Panc1 (cell line): ENCODE data around the gene LTN1. TPM values are rescaled to one million over a fixed set of nuclear protein-coding genes. Genes with fewer than 3 reads are reported as not detected.

Experiments used
- ATAC-seq: fragments of 200-7000 bp; cut with Tn5 transposase; 2 replicates; pipeline ENCODE4 v1.9.1; 2020; ENCODE audit warnings: mild to moderate bottlenecking, moderate library complexity
- BruUV-seq: library from RNA; stranded (reverse); fragments of 400-500 nt; replicated peaks from 2 replicates; lab custom pipeline; 2021; lab: Mats Ljungman, UMichigan
- CTCF ChIA-PET: fragments of 300-600 bp; sonication (Branson Sonifier 250); formaldehyde crosslinking; loops from one replicate; lab custom pipeline; 2022; ENCODE audit warnings: antibody characterized with exemption; lab: Charles Lee
- POLR2A ChIA-PET: fragments of 300-600 bp; sonication (Branson Sonifier 250); formaldehyde crosslinking; loops from one replicate; lab custom pipeline; 2022; ENCODE audit warnings: antibody characterized with exemption; lab: Charles Lee
- DNase-seq: peaks from one replicate; pipeline ENCODE4 v3.0.0-alpha.2; 2010; ENCODE audit warnings: low read depth, low spot score
- H3K27ac ChIP-seq: 2 replicates; pipeline ENCODE4 v1.5.1; 2011; ENCODE audit warnings: mild to moderate bottlenecking, low read length, inconsistent platforms
- H3K27me3 ChIP-seq: fragments of 200-500 bp; sonication (Bioruptor generic); 2 replicates; pipeline ENCODE4 v1.6.0; 2014; ENCODE audit warnings: low read length, inconsistent platforms; ENCODE audit not compliant: control insufficient read depth, insufficient read depth
- H3K36me3 ChIP-seq: fragments of 200-500 bp; sonication (Bioruptor generic); 2 replicates; pipeline ENCODE4 v1.5.1; 2014; ENCODE audit warnings: inconsistent platforms, mild to moderate bottlenecking, low read length, moderate library complexity; ENCODE audit not compliant: control insufficient read depth, insufficient read depth
- H3K4me1 ChIP-seq: 2 replicates; pipeline ENCODE4 v1.5.1; 2011; ENCODE audit warnings: inconsistent platforms, mild to moderate bottlenecking, low read length, moderate library complexity; ENCODE audit not compliant: control insufficient read depth, insufficient read depth
- H3K4me3 ChIP-seq, 2 experiments: 2 replicates each; pipeline ENCODE4 v1.5.1; 2011 to 2012; ENCODE audit warnings: low read depth in 2 of 2, low read length in 2 of 2, mild to moderate bottlenecking in 2 of 2, inconsistent platforms in 1 of 2, moderate library complexity in 1 of 2
- H3K9me3 ChIP-seq: fragments of 200-500 bp; sonication (Bioruptor generic); 2 replicates; pipeline ENCODE4 v1.5.1; 2014; ENCODE audit warnings: low read depth, mild to moderate bottlenecking, inconsistent platforms, low read length, moderate library complexity; ENCODE audit not compliant: control insufficient read depth, insufficient read depth
- CTCF ChIP-seq: fragments of 450-650 bp; IDR thresholded peaks from 2 replicates; pipeline ENCODE4 v1.5.1; 2017; ENCODE audit warnings: mild to moderate bottlenecking
- POLR2AphosphoS5 ChIP-seq: IDR thresholded peaks from 2 replicates; pipeline ENCODE4 v1.6.1; 2012; ENCODE audit warnings: mild to moderate bottlenecking, low read depth, low read length, moderate library complexity
- REST ChIP-seq, 2 experiments: IDR thresholded peaks; 2 replicates each; pipeline ENCODE4 v1.6.1; 2011 to 2012; ENCODE audit warnings: low read depth in 2 of 2, control low read depth in 1 of 2, low read length in 1 of 2, mild to moderate bottlenecking in 1 of 2, moderate library complexity in 1 of 2; ENCODE audit not compliant: insufficient read depth in 1 of 2
- SIN3A ChIP-seq: IDR thresholded peaks from 2 replicates; pipeline ENCODE4 v1.6.1; 2012; ENCODE audit warnings: low read depth, mild to moderate bottlenecking, low read length, moderate library complexity, borderline replicate concordance; ENCODE audit not compliant: insufficient read depth
- TCF7L2 ChIP-seq: IDR thresholded peaks from 2 replicates; pipeline ENCODE4 v1.6.1; 2011; ENCODE audit warnings: mild to moderate bottlenecking, low read depth, low read length, inconsistent platforms
- in situ Hi-C: cut with HindIII; loops from 2 replicates; pipeline ENCODE4 v1.10.0; 2016; ENCODE audit warnings: low sequenced_read_pairs, low pct_unique_long_range_greater_than_20kb
- intact Hi-C: fragments of 100-400 bp; cut with micrococcal nuclease; formaldehyde crosslinking; loops from one replicate; pipeline ENCODE4 v1.10.0; 2022; ENCODE audit not compliant: unreplicated experiment
- total RNA-seq: library from RNA; stranded (reverse); gene quantifications from one replicate; pipeline ENCODE4 v1.2.1, GENCODE V29; 2021; ENCODE audit not compliant: unreplicated experiment

LTN1 gene
- total RNA-seq, 1 experiment from 2014 or later: 19.7 TPM

- ChIA-PET POLR2A (no interaction called here), CTCF (no interaction called here)
- Histone ChIP-seq H3K36me3 (peaks cover 11% of the 10 kb centered on the region; the same call in 1 of the 2 replicates), H3K4me1 (peaks cover 6% of the 10 kb centered on the region; the same call in 1 of the 2 replicates), H3K9me3 (no peaks in the 10 kb centered on the region), H3K27ac (peak overlapping the region; percentile 17; the same call in 1 of the 2 replicates), H3K27me3 (no peaks in the 10 kb centered on the region), H3K4me3 (no peak overlapping the region)
- no peak for ATAC-seq
- no peak for TF ChIP-seq REST (IDR thresholded peaks at IDR 0.05; ENCODE audit: insufficient read depth in 1 of 2, low read depth in 2 of 2, low read length in 1 of 2)
- no peak for TF ChIP-seq POLR2AphosphoS5
- no peak for TF ChIP-seq TCF7L2
- TF ChIP-seq SIN3A: no peak
- TF ChIP-seq CTCF: no peak
- intact Hi-C loops (loop anchor here (5.0 kb wide), 2 partner anchors 196 to 426 kb away; no protein-coding TSS in a partner anchor), in situ Hi-C loops (no loop called here)
- DNase-seq: no peak
- no TSS peak for BruUV-seq
Measured at GRCh38 chr21:28943631-28944030, 49.0 kb downstream of the LTN1 start.

GRCh38 chr21:28938726-28939125, 54.0 kb downstream of the LTN1 start:
- in situ Hi-C loops: no loop called here
- TF ChIP-seq POLR2AphosphoS5 (no peak), REST (IDR thresholded peaks at IDR 0.05; ENCODE audit: insufficient read depth in 1 of 2, low read depth in 2 of 2, low read length in 1 of 2) (no peak), CTCF (no peak), SIN3A (no peak), TCF7L2 (no peak)
- ChIA-PET CTCF (no interaction called here), POLR2A (no interaction called here)
- no peak overlapping the region for H3K4me3 ChIP-seq
- H3K4me1 ChIP-seq: peaks cover 3% of the 10 kb centered on the region; the same call in 1 of the 2 replicates
- peaks cover 4% of the 10 kb centered on the region; the same call in 1 of the 2 replicates for H3K36me3 ChIP-seq
- intact Hi-C loops: no loop called here
- H3K9me3 ChIP-seq: no peaks in the 10 kb centered on the region
- H3K27ac ChIP-seq: peak overlapping the region; percentile 63; the same call in 1 of the 2 replicates
- ATAC-seq (no peak), DNase-seq (no peak)
- no peaks in the 10 kb centered on the region for H3K27me3 ChIP-seq
- no TSS peak for BruUV-seq
